Stimulated activated naive CD4-positive, alpha-beta T cell (primary cell): ENCODE data around the gene GLYATL3.
A peak's percentile ranks its signal among the peaks of the same experiment; 100 is the strongest.

Experiments
- DNase-seq, 6 experiments: peaks; one replicate each; lab custom pipeline; 2025; lab: John Stamatoyannopoulos, UW

The GLYATL3 gene

GRCh38 chr6:49514571-49515484, 15.1 kb downstream of the GLYATL3 start:
- no peak for DNase-seq

DNA sequence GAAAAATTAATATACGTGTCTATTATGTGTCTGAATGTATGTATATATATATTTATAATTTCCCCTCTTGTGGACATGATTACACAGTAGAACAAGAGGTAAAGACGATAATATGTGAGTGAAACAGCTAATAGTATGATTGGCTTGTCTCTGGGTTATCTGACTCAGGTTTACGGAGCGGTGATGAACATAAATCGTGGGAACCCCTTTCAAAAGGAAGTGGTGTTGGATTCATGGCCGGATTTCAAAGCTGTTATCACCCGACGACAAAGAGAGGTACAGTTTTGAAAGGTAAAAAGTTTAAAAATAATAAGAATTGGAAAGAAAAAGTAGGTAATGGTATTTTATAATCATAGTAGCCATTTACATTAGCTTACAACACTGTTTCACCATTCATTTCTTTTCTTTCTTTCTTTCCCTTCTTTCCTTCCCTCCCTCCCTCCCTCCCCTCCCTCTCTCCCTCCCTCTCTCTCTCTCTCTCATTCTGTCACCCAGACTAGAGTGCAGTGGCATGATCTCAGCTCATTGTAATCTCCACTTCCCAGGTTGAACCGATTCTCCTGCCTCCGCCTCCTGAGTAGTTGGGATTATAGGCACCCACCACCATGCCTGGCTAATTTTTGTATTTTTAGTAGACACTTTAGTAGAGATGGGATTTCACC, 15.9 kb downstream of the GLYATL3 start:
- no peak for DNase-seq

- no peak for DNase-seq
Observed at GRCh38 chr6:49516147-49516505, 16.4 kb downstream of the GLYATL3 start.

DNA sequence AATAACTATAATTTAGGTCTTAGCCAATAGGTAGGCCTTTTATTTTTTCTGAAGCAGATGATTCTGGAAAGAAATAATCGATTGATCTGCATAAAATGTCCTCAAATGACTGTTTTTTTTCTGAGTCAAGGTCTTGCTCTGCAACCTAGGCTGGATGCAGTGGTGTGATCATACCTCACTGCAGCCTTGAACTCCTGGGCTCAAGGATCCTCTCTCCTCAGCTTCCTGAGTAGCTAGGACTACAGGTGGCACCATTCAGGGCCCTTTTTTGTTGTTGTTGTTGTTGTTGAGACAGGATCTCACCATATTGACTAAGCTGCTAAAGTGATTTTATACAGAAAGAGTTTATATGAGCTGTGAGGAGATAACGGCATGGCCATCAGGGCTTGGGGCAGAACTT, 18.2 kb downstream of the GLYATL3 start:
- DNase-seq: no peak

DNA sequence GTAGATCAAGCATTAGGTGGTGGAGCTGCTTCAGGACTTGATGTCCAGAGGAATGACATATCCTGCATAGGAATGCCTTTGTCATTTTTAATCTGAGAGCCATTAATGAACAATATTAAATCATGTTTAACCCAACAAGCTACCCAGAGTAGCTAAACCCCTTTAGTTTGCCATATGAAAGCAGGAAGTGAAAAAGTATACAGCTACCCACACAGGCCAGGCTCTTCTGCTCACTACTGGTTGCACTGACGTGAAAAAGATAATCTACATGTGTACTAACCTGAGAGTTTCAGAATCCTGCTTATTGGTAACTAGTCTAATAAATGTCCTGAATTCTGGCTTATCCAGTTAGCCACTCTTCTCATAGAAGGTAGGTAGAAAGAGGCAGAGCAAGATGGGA, 19.9 kb downstream of the GLYATL3 start:
- DNase-seq: no peak

- DNase-seq: no peak
Observed at GRCh38 chr6:49522710-49523593, 23.2 kb downstream of the GLYATL3 start.

DNA sequence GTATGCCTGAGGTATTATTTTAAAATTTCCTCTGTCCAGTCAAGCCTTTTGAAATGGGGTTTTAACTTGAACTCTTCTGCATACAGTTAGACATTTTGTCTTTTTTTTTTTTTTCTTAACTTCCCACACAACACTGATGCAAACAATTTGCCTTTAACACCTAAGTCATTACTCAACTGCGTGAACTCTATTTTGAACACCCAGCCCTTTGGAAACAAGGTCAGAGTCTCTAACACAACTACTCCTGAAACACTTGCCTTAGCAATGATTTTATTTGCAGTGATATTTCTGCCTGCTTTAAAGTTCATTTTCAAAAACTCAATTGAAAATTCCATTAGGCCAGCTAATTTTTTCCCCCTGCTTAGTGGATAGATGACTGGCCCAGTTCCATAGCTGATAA, 24.2 kb downstream of the GLYATL3 start:
- no peak for DNase-seq

GRCh38 chr6:49524541-49524940, 24.8 kb downstream of the GLYATL3 start:
- DNase-seq: no peak

DNA sequence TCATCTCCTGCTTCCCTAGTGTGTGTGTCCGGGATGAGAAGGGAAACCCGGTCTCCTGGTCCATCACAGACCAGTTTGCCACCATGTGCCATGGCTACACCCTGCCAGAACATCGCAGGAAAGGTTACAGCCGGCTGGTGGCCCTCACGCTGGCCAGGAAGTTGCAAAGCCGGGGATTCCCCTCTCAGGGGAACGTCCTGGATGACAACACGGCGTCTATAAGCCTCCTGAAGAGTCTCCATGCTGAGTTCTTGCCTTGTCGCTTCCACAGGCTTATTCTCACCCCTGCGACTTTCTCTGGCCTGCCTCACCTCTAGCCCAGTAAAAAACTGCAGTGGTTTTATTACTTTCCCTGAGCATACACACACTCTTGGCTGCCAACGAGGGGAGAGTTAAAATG, 26.9 kb downstream of the GLYATL3 start:
- DNase-seq: no peak

GRCh38 chr6:49527320-49527719, 27.6 kb downstream of the GLYATL3 start:
- no peak for DNase-seq

DNA sequence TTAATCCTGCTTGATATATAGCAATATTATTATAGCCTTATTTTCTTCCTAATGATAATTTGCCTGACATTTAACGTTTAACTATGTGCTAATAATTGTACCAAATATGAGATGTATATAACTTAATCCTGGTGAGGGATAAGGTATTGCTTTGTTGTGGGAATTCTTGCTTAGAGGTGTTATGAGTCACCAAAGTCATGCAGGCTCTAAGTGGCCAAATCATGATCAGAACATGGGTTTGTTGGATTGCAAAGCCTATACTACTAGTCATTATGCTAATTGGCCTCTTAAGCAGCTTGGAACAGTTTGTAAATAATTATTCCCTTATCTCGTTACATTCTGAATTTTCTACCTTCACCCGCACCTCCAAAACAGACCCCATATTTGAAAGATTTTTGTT, 28.8 kb downstream of the GLYATL3 start:
- DNase-seq: no peak

- no peak for DNase-seq
Observed at GRCh38 chr6:49530141-49530776, 30.5 kb downstream of the GLYATL3 start.

GRCh38 chr6:49531774-49532569, 32.2 kb downstream of the GLYATL3 start:
- peak in 2 of 6 experiments; percentile 7 to 21 for DNase-seq

- no peak for DNase-seq
Observed at GRCh38 chr6:49535795-49536194, 36.1 kb downstream of the GLYATL3 start.

DNA sequence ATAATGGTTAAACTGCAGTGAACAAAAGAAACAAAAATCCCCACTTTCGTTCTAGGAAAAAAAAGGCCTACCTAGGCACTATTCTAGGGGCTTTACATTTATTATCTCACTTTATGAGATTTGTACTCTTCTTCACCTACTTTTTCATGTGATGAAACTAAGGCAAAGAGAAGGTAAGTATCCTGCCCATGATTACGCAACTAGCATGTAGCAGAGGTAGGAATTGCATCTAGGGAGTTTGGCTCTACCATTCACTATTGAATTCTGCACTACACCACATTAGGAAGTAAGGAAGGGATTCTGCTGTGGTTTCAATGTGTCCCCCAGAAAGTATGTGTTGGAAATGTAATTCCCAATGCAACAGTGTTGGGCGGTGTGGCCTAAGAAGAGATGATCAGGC, 39.4 kb downstream of the GLYATL3 start:
- DNase-seq: no peak

GRCh38 chr6:49540614-49541013, 40.9 kb downstream of the GLYATL3 start:
- DNase-seq: no peak

DNA sequence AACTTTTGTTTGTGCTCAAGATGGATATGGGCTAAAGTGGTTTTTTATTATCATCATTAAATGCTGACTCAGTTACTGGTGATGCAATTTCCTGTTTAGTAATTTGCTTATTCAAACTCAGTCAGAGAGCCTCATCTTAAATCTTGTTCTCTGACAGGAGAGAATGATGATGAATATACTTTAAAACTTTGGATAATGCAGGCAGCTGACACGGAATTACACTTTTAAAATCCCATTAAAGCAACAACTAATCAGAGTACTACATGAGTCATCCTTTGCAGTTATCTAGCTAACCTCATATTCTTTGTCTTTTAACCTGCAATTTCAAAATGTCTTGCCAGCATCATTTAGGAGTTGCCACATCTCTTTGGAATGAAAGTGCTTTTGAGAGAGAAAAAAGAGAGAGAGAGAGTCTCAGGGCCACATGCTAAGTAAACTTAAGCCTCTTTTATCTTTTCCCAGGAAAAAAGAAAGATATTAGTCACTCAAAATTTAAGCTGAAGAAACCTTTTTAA, 41.5 kb downstream of the GLYATL3 start:
- DNase-seq: no peak

- no peak for DNase-seq
Observed at GRCh38 chr6:49541936-49542335, 42.2 kb downstream of the GLYATL3 start.

DNA sequence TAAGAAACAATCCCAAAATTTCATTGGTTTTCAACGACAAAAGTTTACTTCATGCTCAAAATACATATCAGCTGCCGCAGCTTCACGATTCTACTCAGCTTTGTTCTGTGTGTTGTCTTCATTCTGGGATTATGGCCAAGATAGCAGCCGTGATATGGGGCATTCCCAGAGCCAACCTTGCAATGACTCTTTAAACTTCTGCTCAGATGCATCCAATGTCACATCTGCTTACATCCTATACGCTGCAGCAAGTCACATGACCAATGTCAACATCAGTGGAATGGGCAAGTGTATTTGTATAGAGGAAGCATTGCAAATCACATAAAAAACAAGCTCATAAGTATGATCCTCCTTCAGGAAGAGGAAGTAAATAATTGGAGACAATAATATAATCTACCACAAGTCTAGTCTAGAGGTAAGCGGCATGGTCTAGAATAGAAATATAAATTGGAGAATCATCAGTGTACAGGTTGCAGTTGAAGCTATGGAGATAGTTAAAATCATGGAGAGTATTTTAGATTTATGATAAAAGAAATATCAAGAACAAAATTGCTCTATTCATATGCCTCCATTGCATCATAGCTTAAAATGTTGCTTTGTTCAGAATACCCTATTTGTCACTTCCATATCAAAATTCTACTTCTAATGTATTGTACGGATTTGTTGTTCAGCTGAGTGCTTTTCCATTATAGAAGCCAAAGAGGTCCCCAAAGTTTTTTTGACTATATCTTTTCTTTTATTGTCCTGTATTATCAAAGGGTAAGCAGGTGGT, 43.5 kb downstream of the GLYATL3 start:
- DNase-seq: no peak

DNA sequence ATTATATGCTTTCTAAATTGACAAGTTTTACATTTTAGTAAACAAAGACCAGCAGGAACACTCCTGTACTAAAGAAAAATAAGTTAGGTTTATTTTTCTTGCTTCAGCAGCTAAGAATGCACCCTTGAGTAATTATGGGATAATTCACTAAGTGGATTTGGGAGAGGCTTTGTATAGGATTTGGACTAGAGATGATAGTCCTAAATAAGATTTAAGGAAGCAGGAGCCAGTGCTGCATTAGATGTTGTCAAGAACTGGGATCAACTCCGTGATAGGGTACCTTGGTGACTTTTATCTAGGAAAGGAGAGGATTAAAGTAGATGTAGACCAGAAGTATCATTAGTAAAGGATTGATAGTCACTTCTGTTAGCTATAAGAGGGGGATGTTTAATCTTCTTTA, 46.6 kb downstream of the GLYATL3 start:
- no peak for DNase-seq
